Stimulated activated CD8-positive, alpha-beta memory T cell treated with anti-CD3 and anti-CD28 coated beads, Interleukin-12 subunit alpha, Interleukin-12 subunit beta, amount 100 ng/mL, for 24 hours (primary cell): Measurements from ENCODE around the gene D2HGDH.
"Not testable (repeated sequence)": the region's sequence is repeated elsewhere in the genome, so short reads cannot be mapped to it uniquely, and the experiment has no call there.

Experiments used
- DNase-seq: peaks from one replicate; pipeline ENCODE4 v3.0.0-alpha.2; 2020; ENCODE audit errors: extremely low read depth

D2HGDH gene

GRCh38 chr2:241794250-241794823, 59.9 kb downstream of the D2HGDH start:
- no peak for DNase-seq

- no peak for DNase-seq
Observed at GRCh38 chr2:241795021-241795999, 60.9 kb downstream of the D2HGDH start.

DNA sequence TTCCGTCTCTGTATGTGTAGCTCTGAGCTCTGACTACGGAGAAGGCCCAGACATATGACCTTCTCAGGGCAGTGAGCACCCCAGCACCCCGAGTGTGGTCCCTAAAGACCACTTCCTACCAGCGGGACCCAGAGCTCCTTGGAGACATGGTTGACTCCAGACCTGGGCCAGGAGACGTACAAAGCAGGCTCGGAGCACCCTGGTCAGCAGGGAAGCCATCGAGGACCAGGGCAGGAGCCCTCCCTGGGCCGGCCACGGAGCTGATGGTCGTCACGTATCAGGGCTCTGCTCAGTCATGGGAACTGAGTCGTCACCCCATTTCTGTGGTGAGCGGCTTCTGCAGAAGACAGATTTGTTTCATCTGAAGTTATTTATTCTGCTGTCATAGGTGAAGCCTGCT, 61.8 kb downstream of the D2HGDH start:
- DNase-seq = no peak

DNA sequence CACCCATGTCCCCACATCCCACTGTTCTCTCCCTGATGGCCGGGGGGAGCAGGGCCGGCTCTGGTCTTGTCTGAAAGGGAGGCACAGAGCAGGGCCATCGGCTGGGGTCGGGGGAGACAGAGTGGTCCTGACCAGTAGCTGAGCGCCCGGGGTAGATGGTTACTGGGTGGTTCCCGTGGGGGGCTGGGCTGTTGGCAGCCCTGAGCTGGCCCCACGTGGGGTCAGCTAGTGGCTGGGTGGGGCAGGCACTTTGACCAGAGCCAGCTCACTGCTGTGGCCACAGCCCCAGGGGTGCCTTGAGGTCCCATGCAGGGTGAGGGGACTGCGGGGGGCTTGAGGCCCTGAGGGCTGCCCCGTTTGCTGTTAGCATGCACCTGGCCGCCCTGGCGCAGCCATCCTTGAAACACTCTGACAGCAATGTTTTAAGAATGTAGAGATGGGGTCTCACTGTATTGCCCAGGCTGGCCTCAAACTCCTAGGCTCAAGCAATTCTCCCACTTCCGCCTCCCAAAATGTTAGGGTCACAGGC, 62.2 kb downstream of the D2HGDH start:
- no peak for DNase-seq

GRCh38 chr2:241797441-241798080, 63.1 kb downstream of the D2HGDH start:
- DNase-seq = no peak

- DNase-seq = no peak
Observed at GRCh38 chr2:241798081-241798630, 63.7 kb downstream of the D2HGDH start.

DNA sequence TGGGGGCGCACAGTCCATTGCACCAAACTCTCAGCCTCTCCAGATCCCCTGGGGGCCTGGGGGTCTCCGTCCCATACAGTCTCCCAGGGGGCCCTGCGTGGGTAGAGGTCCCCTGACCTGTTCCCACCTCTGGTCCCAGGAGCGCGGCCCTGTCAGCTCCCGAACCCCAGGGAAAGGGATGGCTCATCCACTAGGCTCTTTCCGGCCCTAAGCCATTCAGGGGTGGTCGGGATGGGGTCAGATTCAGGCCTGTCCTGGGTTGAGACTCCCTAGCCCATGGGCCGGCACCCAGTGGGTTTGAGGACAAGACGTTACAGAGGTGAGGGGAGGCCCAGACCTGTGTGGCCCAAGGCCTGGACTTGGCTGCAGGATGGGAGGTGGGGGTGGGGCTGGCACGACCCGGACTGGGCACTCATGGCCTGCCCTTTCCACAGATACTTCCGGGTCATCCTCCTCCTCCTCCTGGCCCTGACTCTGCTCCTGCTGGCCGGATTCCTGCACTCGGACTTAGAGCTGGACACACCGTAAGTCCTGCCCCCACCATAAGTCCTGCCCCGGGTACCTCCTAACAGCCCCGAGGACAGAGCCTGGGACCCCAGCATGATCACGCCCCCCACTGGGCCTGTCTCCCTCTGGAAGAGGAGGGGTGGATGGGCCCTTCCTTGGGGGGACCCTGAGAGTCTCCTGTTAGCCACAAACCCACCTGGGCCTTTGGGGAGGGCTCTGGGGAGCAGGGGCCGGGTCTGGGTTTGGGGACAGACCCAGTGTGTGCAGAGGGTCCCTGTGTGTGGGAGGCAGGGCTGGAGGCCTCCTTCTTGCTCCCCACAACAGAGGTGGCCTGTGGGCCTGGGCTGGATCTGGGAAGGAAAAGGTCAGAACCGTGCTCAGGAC, 64.4 kb downstream of the D2HGDH start:
- no peak for DNase-seq

- no peak for DNase-seq
Observed at GRCh38 chr2:241799522-241800197, 65.2 kb downstream of the D2HGDH start.

DNA sequence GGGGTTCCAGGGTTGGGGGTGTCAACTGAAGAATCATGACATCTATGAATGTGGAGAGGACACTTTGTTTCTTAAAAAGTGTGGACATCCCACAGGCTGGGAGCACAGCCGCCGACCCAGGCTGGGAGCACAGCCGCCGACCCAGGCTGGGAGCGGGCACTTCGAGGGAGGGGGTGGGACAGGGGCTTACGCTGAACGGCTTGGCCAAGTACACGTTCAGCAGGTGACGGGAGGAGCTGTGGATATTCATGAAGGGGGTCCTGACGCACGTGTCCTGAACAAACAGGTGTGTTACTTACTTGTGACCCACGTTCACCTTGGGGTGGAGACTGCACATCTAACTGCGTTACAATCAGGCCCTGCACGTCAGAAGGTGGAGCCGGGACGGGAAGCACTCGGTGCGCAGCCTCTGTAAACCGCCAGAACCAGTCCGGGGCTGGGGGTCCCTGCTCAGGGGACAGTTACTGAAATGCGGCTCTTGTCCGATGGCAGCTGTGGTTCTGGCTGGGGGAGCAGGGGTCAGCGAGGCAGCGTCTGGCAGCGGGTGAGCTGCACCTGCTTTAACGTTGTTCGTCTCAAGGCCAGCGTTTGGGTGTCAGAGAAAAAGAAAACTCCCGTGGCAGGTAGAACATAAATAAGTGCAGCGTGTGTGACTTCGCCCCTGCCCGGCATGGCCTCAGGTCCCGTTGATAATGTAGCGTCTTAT, 65.9 kb downstream of the D2HGDH start:
- DNase-seq = not testable (repeated sequence)

GRCh38 chr2:241801611-241802420, 67.4 kb downstream of the D2HGDH start:
- no peak for DNase-seq

- DNase-seq = no peak
Observed at GRCh38 chr2:241802421-241803318, 68.2 kb downstream of the D2HGDH start.

DNA sequence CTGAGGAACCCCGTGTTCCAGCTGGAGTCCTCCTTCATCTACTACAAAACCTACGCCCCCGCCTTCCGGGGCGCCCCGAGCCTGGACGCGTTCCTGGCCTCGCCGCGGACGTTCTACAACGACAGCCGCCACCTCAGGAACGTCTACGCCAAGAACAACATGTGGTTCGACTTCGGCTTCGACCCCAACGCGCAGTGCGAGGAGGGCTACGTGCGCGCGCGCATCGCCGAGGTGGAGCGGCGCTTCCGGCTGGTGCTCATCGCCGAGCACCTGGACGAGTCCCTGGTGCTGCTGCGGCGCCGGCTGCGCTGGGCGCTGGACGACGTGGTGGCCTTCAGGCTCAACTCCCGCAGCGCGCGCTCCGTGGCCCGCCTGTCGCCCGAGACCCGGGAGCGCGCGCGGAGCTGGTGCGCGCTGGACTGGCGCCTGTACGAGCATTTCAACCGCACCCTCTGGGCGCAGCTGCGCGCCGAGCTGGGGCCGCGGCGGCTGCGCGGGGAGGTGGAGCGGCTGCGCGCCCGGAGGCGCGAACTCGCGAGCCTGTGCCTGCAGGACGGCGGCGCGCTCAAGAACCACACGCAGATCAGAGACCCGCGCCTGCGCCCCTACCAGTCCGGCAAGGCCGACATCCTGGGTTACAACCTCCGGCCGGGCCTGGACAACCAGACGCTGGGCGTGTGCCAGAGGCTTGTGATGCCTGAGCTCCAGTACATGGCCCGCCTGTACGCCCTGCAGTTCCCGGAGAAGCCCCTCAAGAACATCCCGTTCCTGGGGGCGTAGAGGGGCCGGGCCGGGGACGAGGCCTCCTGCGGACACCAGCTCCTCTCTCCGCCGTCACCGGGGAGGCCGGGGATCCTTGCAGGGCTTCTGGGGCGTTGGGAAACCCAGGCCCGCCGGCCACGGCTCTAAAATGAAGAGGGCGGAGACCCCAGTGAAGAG, 69.2 kb downstream of the D2HGDH start:
- no peak for DNase-seq

DNA sequence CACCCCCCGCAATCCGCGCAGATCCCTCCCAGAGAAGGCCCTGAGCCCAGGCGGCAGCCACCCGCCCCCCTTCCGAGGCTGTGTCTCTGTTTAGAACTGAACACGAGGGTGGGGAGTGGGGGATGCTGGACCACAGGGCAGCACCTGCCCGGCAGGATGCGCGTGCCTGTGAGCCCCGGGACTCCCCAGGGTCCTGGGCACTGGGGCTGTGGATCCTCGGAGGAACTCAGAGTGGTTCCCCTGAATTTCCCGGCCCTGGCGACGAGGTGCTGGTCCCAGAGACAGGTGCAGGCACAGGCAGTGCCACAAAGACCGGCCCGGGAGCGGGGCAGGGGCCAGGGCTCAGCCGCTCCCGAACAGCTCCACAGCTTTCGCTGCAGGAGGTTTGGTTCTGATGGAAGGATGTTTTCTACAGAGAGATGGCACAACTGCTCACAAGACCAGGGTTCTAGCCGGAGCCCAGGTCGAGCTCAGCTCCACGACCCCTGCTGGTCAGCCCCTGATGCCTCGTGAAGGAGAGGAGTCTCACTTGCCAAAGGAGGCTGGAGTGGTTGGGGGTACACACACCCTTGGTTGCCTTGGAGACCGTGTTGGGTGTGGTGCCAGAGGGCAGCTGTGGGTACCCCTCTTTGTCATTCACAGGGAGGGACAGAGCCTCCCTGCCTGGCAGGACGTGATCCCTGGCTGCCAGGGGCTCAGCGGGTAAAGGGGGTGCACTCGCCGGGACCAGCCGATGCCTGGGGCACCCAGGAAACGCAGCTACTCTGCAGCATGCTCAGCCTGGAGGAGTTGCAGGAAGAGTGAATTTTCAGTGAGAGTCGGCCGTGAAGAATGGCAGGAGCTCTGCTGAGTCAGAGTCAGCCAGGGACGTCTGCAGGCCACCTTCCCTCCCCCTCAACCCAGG, 70.1 kb downstream of the D2HGDH start:
- DNase-seq = no peak

DNA sequence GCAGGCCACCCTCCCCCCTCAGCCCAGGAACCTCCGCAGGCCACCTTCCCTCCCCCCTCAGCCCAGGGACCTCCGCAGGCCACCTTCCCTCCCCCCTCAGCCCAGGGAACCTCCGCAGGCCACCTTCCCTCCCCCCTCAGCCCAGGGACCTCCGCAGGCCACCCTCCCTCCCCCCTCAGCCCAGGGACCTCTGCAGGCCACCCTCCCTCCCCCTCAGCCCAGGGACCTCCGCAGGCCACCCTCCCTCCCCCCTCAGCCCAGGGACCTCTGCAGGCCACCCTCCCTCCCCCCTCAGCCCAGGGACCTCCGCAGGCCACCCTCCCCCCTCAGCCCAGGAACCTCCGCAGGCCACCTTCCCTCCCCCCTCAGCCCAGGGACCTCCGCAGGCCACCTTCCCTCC, 71.8 kb downstream of the D2HGDH start:
- DNase-seq = not testable (repeated sequence)

- DNase-seq = no peak
Observed at GRCh38 chr2:241808051-241808720, 73.8 kb downstream of the D2HGDH start.
